Activated T-helper 2 cell treated with anti-CD3 and anti-CD28 coated beads, Interferon-gamma antibody, Interleukin-2, Interleukin-4, amounts not matched to agents 10 μg/mL and 5 μg/mL and 100 μg/mL, durations not matched to agents 14 hours and 24 hours and 36 hours (primary cell): Measurements from ENCODE around the gene SPRY1. TPM values are rescaled to one million over a fixed set of nuclear protein-coding genes. Genes with fewer than 3 reads are reported as not detected.

ENCODE experiments used
- DNase-seq: peaks from one replicate; pipeline ENCODE4 v3.0.0; 2021; ENCODE audit warnings: low spot score
- H3K27ac Mint-ChIP-seq: one replicate; pipeline ENCODE4 v1.8.0; 2021; ENCODE audit warnings: mixed read lengths
- H3K27me3 Mint-ChIP-seq: one replicate; pipeline ENCODE4 v1.8.0; 2021; ENCODE audit warnings: low read depth, mixed read lengths
- H3K36me3 Mint-ChIP-seq: one replicate; pipeline ENCODE4 v1.8.0; 2021; ENCODE audit warnings: low read depth, mixed read lengths
- H3K4me1 Mint-ChIP-seq: one replicate; pipeline ENCODE4 v1.8.0; 2021; ENCODE audit warnings: low read depth, mixed read lengths
- H3K4me3 Mint-ChIP-seq: one replicate; pipeline ENCODE4 v1.8.0; 2021; ENCODE audit warnings: low read depth, mild to moderate bottlenecking, moderate library complexity, mixed read lengths
- H3K9me3 Mint-ChIP-seq: one replicate; pipeline ENCODE4 v1.8.0; 2021; ENCODE audit warnings: mixed read lengths
- intact Hi-C: fragments of 100-400 bp; cut with micrococcal nuclease; formaldehyde crosslinking; loops from one replicate; pipeline ENCODE4 v1.15.1; 2023
- total RNA-seq: library from RNA; stranded (reverse); gene quantifications from 2 replicates; pipeline ENCODE4 v1.2.3, GENCODE V29; 2022

SPRY1 gene
- total RNA-seq, 1 donor from 2014 or later: 59.1 TPM

DNA sequence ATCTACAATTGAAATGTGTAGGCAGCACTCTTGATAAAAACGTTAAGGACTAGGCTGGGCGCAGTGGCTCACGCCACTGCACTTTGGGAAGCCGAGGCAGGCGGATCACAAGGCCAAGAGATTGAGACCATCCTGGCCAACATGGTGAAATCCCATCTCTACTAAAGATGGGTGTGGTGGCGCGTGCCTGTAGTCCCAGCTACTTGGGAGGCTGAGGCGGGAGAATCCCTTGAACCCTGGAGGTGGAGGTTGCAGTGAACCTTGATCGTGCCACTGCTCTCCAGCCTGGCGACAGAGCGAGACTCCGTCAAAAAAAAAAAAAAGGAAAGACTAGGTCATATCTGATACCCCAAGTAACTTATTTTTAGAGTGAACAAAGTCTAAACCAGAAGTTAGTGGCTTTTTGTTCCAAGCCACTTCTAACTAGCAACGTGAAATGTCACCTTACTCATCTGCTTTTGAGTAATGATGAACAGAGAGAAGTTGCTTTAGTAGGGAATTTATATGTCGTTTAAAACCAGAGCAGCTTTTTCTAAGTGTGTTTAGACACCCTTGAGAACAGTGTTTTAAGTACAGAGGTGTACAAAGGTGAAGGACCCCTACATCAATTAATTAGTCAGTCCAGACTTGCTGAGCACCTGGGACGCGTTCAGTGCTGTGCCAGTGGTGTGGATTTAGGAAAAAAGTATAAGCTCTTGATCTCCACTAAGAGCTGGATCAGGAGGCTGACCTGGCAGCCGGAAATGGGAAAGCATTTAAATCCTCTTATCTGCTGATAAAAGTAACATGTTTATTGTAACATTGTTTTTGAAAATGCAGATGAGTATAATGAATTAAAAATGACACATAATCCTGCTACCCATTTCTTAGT lies 23.5 kb downstream of the SPRY1 start:
- peaks cover 74% of the 10 kb centered on the region for H3K4me1 Mint-ChIP-seq
- H3K4me3 Mint-ChIP-seq: peak overlapping the region; percentile 54
- intact Hi-C loops: loop anchor here (1.0 to 2.0 kb wide), 5 partner anchors 8 to 253 kb away; no protein-coding TSS in a partner anchor
- no peaks in the 10 kb centered on the region for H3K36me3 Mint-ChIP-seq
- no peaks in the 10 kb centered on the region for H3K9me3 Mint-ChIP-seq
- no peaks in the 10 kb centered on the region for H3K27me3 Mint-ChIP-seq
- H3K27ac Mint-ChIP-seq: peak overlapping the region; percentile 99
- no peak for DNase-seq

DNA sequence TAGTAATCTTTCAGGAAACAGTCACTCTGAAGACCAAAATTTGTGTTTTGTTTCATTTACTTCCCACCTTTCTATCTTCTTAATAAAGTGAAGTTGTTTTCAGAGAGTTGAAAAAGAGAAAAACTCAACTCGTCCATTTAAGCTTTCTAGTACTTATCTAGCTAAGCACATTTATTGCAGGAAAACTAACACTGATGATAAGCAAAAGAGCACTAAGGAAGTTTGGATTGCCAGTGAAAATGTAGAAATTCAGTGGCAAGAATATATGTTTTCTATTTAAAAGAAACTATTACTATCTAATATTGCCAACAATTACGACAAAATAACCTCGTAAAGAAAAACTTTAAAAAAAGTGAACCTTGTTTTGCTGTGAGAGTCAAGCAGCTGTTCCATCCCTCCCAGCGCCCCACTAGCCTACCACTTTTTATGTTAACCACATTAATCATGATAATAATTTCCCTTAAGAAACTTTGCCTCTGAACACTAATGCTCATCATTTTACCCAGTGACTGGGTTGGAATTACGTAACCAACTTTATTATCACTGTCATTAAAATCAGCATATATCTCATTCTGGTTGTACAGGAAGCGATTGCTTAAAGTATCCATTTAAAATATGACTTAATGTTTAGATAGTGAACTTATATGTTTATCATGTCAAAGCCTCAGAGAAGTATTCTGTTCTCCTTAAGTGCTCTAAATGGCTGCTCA lies 24.8 kb downstream of the SPRY1 start:
- Mint-ChIP-seq H3K36me3 (peaks cover 10% of the 10 kb centered on the region), H3K27ac (peak overlapping the region; percentile 99), H3K9me3 (peaks cover 11% of the 10 kb centered on the region), H3K4me1 (peaks cover 69% of the 10 kb centered on the region), H3K27me3 (no peaks in the 10 kb centered on the region), H3K4me3 (peak overlapping the region; percentile 5)
- DNase-seq: no peak
- intact Hi-C loops: loop anchor here (2.0 kb wide), 1 partner anchor 251 kb away; no protein-coding TSS in a partner anchor

DNA sequence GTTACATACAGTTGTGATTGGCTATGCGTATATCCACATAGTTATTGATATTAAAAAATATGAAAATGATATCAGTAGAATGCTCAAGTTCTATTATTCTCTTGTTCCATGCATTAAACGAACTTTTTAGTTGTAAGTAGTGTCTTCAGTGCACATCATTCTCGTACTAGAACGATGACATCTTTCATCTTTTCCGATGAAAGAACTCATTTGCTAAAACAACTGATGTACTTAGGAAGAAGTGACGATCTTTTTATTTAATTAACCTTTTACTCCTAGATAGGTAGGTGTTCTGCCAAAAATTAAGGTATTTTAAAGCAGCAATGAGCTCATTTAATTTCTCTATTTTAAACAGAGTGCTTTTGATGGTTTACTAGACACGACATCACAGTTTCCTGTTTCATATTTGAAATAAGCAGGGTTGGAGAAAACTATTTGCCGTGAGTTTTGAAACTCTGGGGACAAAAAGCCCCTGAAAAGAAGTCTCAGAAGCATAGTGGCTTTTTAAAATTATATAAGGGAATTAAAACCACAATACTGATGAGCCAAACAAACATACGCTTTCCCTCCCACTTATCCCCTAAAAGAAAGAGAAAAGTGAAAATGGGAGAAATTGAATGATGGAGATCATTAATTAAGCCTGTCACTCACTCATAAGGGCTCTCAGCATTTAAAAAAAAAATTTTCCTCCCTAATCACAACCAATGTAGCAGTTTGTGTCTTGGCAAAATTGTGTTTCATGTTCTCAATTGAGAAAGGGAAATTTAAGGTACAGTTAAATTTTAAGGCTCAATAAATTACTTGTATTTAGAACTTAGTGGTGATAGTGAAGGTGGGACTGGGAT lies 25.6 kb downstream of the SPRY1 start:
- peaks cover 17% of the 10 kb centered on the region for H3K9me3 Mint-ChIP-seq
- peak overlapping the region; percentile 99 for H3K27ac Mint-ChIP-seq
- DNase-seq: no peak
- intact Hi-C loops: loop anchor here (2.0 kb wide), 1 partner anchor 251 kb away; no protein-coding TSS in a partner anchor
- H3K4me3 Mint-ChIP-seq: peak overlapping the region; percentile 64
- H3K4me1 Mint-ChIP-seq: peaks cover 61% of the 10 kb centered on the region
- H3K36me3 Mint-ChIP-seq: peaks cover 15% of the 10 kb centered on the region
- H3K27me3 Mint-ChIP-seq: no peaks in the 10 kb centered on the region

DNA sequence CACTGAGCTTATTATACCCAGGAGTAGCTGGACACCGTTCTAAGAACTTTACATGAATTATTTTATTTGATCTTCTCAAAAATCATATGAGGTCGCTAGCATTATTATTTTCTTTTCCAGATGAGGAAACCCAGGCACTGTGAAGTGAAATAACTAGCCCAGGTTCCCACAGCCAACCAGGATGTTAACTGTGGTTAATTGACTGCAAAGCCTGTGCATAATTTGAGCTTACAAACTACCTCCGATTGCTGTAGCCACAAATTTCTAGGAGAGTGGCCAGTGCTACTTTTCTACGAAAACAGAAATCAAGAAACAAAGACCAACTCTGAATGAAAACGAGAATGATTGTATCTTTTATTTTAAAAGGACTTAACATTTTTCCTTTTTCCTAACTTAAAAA lies 27.2 kb downstream of the SPRY1 start:
- Mint-ChIP-seq H3K4me1 (peaks cover 46% of the 10 kb centered on the region), H3K27ac (peak overlapping the region; percentile 99), H3K9me3 (peaks cover 29% of the 10 kb centered on the region), H3K4me3 (no peak overlapping the region), H3K27me3 (no peaks in the 10 kb centered on the region), H3K36me3 (peaks cover 29% of the 10 kb centered on the region)
- intact Hi-C loops: no loop called here
- no peak for DNase-seq

DNA sequence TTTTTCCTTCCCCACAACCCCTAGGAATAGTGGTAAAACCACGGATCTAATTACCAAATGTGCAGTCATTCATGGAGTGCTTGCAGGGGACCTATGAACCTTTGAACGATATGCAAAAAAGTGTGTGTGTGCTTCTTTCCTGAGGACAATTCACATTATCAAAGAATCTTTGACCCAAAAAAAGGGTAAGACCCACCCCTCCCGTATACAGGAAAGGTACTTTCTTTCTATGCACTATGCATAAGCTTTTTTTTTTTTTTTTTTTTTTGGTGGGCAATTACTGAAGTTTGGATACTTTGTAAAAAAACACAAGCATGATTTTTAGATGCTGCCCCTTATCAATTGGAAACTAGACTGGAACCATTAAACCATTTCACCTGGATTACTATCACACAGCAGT lies 31.4 kb downstream of the SPRY1 start:
- intact Hi-C loops: no loop called here
- Mint-ChIP-seq H3K4me3 (no peak overlapping the region), H3K4me1 (peaks cover 28% of the 10 kb centered on the region), H3K9me3 (peaks cover 35% of the 10 kb centered on the region), H3K27me3 (no peaks in the 10 kb centered on the region), H3K27ac (no peak overlapping the region), H3K36me3 (peaks cover 29% of the 10 kb centered on the region)
- DNase-seq: no peak

DNA sequence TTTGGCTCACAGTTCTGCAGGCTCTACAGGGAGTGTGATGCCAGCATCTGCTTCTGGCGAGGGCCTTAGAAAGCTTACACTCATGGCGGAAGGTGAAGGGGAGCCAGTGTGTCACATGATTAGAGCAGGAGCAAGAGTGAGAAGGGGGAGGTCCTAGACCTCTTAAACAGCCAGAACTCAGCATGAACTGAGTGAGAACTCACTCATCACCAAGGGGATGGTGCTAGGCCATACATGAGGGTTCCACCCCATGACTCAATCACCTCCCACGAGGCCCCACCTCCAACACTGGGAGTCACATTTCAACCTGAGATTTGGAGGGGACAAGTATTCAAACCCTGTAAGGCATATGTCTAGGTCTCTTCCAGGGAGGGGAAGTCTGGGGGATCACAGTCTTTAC lies 33.4 kb downstream of the SPRY1 start:
- no peak overlapping the region for H3K4me3 Mint-ChIP-seq
- no peak overlapping the region for H3K27ac Mint-ChIP-seq
- H3K9me3 Mint-ChIP-seq: peaks cover 35% of the 10 kb centered on the region
- intact Hi-C loops: no loop called here
- no peak for DNase-seq
- peaks cover 29% of the 10 kb centered on the region for H3K36me3 Mint-ChIP-seq
- peaks cover 15% of the 10 kb centered on the region for H3K4me1 Mint-ChIP-seq
- no peaks in the 10 kb centered on the region for H3K27me3 Mint-ChIP-seq

DNA sequence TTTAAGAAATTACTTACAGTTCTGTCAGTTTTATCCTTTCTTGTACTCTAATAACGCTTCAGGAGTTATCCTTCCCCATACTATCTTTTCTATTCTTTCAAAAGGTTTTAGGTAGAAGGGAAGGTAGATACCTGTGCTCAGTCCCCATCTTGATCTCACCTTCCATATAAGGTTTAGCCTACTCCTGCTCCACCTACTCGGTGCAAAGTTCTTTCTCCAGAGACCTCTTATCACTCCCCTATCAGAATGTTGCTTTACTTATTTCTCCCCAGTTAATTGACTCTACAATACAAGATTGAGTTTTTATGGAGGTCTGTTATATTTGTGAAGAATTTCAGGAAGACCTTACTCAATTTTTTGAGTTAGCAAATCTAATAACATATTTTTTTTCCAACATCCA lies 33.9 kb downstream of the SPRY1 start:
- H3K27ac Mint-ChIP-seq: no peak overlapping the region
- no peaks in the 10 kb centered on the region for H3K27me3 Mint-ChIP-seq
- peaks cover 15% of the 10 kb centered on the region for H3K4me1 Mint-ChIP-seq
- H3K4me3 Mint-ChIP-seq: no peak overlapping the region
- peaks cover 31% of the 10 kb centered on the region for H3K9me3 Mint-ChIP-seq
- intact Hi-C loops: no loop called here
- H3K36me3 Mint-ChIP-seq: peaks cover 26% of the 10 kb centered on the region
- DNase-seq: no peak

DNA sequence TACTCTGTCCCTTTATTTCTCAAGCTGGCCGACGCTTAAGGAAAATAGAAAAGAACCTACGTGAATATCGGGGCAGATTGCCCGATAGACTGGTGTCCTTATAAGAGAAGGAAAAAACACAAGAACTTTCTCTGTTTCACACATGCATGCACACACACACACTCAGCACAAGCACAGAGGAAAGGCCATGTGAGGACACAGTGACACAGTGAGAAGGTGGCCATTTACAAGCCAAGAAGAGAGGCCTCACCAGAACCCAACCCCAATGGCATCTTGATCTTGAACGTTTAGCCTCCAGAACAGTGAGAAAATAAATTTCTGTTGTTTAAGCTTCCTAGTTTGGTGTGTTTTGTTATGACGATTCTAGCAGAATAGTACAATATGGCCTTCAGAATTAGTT lies 37.0 kb downstream of the SPRY1 start:
- no peak for DNase-seq
- intact Hi-C loops: no loop called here
- peaks cover 17% of the 10 kb centered on the region for H3K4me1 Mint-ChIP-seq
- H3K9me3 Mint-ChIP-seq: peaks cover 5% of the 10 kb centered on the region
- H3K36me3 Mint-ChIP-seq: peaks cover 1% of the 10 kb centered on the region
- no peak overlapping the region for H3K4me3 Mint-ChIP-seq
- H3K27me3 Mint-ChIP-seq: no peaks in the 10 kb centered on the region
- no peak overlapping the region for H3K27ac Mint-ChIP-seq

DNA sequence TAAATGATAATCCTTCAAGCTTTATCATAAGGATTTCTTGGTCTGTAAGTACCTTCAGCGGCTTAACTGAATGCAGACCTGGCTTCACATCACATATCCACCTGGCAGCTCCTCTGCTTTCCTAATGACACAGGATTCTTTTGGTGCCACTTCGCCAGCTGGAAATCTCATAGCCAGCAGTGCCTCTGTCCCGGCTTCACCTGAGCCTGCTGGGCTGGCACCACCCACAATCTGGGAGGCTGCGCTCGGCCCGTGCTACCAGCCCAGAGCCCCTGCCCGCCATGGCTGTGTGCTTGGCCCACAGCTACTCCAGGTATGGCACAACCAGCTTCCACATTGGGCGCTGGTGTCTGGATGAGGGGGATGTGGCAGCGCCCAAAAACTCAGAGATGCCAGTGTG lies 37.4 kb downstream of the SPRY1 start:
- H3K4me3 Mint-ChIP-seq: no peak overlapping the region
- peaks cover 5% of the 10 kb centered on the region for H3K9me3 Mint-ChIP-seq
- no peak for DNase-seq
- H3K27me3 Mint-ChIP-seq: no peaks in the 10 kb centered on the region
- intact Hi-C loops: no loop called here
- H3K27ac Mint-ChIP-seq: no peak overlapping the region
- peaks cover 17% of the 10 kb centered on the region for H3K4me1 Mint-ChIP-seq
- H3K36me3 Mint-ChIP-seq: no peaks in the 10 kb centered on the region

DNA sequence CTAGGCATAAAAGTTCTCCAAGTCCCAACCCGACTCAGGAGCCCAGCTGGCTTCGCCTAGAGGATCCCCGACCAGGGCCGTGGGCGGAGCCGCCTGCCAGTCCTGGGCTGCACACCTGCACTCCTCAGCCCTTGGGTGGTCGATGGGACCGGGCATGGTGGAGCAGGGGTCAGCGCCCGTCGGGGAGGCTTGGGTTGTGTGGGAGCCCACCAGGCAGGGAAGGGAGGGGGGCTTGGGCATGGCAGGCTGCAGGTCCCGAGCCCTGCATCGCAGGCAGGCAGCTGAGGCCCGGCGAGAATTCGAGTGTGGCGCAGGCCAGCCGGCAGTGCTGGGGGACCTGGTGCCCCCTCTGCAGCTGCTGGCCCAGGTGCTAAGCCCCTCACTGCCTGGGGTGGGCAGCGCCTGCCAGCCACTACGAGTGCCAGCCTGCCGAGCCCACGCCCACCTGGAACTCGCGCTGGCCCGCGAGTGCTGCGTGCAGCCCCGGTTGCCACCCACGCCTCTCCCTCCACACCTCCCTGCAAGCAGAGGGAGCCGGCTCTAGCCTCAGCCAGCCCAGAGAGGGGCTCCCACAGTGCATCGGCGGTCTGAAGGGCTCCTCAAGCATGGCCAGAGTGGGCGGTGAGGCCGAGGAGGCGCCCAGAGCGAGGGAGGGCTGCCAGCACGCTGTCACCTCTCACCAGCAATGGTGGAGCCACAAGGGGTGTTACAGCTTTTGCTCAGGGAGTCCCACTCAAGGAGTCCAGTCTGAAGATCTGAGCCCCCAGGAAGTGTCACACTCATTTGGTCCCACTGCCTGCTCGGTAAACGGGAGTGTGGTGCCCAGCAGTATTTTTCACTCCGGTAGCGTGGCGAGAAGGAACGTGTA lies 38.9 kb downstream of the SPRY1 start:
- H3K27me3 Mint-ChIP-seq: no peaks in the 10 kb centered on the region
- no peak overlapping the region for H3K27ac Mint-ChIP-seq
- H3K9me3 Mint-ChIP-seq: no peaks in the 10 kb centered on the region
- H3K4me1 Mint-ChIP-seq: peaks cover 5% of the 10 kb centered on the region
- DNase-seq: no peak
- H3K4me3 Mint-ChIP-seq: no peak overlapping the region
- intact Hi-C loops: no loop called here
- no peaks in the 10 kb centered on the region for H3K36me3 Mint-ChIP-seq

DNA sequence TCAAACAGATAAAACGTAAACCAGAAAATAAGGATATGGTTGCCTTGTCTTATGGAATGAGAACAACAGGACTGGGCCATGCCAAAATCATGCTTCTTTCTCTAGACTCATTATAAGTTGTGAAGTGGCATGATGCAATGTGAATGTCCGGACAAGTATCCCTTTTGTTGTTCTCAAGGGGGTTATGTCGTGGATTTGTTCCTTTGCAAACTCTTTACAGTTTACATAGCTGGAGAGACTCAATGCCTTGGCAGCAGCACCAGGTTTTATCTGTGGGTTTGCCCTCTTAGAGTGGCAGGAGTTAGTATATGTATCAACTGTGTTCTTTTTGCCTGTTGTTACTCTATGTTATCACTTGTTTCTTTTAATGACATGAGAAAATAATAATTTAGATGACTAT lies 41.4 kb downstream of the SPRY1 start:
- intact Hi-C loops: no loop called here
- no peak overlapping the region for H3K27ac Mint-ChIP-seq
- no peak overlapping the region for H3K4me3 Mint-ChIP-seq
- H3K4me1 Mint-ChIP-seq: peaks cover 9% of the 10 kb centered on the region
- no peaks in the 10 kb centered on the region for H3K36me3 Mint-ChIP-seq
- no peaks in the 10 kb centered on the region for H3K27me3 Mint-ChIP-seq
- H3K9me3 Mint-ChIP-seq: no peaks in the 10 kb centered on the region
- DNase-seq: no peak
